T-helper 9 cell (primary cell): Measurements from ENCODE around the gene PROK1.
"Not testable (repeated sequence)": the region's sequence is repeated elsewhere in the genome, so short reads cannot be mapped to it uniquely, and the experiment has no call there.

Experiments used
- DNase-seq: peaks from one replicate; pipeline ENCODE4 v3.0.0-alpha.2; 2020
- total RNA-seq, 2 donors: gene quantifications; one replicate each; lab custom pipeline; 2026; lab: John Stamatoyannopoulos, UW

PROK1 gene, protein sequence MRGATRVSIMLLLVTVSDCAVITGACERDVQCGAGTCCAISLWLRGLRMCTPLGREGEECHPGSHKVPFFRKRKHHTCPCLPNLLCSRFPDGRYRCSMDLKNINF
- total RNA-seq = 0 reads per million in 2 donors

DNA sequence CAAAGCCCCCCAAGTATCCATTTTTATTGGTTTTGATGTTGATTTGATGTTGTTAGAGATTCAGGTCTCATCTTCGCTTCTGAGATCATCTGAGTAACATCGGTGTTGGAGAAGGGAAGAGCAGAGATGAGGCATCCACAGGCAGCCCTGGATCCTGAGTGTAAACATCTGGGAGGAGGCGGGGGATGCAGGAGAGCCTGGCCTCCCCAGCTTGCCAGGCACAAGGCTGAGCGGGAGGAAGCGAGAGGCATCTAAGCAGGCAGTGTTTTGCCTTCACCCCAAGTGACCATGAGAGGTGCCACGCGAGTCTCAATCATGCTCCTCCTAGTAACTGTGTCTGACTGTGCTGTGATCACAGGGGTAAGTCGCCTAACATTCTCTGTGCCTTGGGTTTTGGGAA lies at the start of gene PROK1:
PROK1 (plus strand) TSS at position 221 of the 400 bp plus-strand sequence; CDS start at position 289, 68 bp downstream.
- DNase-seq = no peak

DNA sequence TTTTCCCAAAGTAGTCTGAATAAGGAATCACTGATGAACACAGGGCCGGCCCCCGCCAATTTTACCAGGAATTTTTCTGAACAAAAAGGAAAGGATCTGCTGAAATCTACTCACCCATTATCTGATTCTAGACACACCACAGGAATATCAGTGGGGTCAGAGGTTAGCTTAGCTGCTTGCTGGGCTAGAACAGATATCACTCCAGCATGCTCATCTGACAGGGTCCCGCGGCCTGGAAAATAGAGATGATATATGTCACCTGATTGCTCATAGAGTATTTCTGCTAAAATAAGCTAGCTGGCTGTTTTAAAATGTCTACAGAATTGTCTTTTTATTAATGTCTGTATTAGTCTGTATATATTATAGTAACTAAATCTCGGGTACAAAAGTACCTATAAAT lies 47.1 kb upstream of the PROK1 start:
- DNase-seq = no peak

DNA sequence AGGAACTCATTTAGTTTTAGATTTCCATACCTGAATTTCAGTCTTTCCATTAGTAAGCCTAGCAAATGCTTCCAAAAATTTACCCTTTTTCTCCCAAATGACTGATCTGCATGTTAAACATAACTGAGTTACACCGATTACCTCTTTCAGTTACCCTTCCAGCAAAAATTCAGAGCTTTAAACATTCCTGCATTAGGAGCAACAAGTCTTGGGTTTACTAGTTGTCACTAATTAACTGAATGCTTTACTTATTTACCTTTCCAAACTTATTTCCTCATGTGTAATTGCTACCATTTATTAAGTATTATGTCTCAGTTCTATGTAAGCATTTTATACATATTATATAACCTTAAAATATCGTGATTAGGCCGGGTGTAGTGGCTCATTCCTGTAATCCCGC lies 46.5 kb upstream of the PROK1 start:
- no peak for DNase-seq

DNA sequence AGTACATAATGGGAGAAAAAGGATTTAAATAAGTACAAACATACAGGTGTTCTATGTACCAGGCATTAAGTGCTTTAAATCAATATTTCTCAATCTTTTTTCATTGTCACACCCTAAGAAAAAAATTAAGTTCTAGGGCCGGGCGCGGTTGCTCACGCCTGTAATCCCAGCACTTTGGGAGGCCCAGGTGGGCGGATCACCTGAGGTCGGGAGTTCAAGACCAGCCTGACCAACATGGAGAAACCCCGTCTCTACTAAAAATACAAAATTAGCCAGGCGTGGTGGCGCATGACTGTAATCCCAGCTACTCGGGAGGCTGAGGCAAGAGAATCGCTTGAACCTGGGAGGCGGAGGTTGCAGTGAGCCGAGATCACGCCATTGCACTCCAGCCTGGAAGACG lies 44.5 kb upstream of the PROK1 start:
- not testable (repeated sequence) for DNase-seq

DNA sequence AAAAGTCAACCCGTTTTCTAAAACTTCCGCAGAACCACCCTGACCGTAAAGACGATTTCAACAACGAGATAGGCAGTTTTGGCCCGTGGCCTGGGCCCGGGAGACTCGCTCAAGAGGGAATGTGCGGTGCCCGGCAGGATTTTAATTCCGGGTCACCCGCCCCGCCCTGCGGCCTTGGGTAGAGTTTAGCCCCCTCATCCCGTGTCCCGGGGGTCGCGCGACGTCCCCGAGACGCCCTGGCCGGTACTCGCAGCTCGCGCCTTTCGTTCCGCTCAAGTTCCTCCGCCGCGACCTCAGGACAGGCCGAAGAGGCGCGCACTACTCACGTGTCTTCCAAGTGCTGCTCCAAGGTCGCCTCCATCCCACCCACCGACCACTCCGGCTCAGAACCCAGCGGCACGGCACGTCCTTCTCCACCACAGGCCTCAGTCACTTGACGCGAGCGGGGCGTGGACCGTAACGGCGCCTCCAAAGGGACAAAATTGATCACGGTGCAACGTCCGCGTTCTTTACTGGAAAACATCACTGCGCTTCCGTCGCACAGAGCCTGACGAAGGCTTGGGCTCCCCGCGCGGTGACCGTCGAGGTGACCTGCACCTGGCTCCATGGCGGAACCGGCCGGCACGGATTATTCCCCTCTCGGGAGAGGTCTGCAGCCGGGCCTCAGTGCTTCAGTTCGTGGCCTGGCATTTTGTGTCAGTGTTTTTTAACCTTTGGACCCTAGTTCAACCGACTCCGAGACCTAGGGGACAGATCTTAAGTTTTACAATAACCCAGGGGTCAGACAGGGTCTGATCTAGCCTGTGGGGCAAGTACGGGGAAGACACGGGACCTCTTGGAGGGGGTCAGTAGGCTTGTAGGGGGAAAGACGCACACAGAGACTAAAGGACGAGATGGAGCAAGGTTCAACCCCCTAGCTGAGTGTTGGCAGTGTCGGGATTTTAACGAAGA lies 43.4 kb upstream of the PROK1 start, which contains the start of gene LAMTOR5:
LAMTOR5 (minus strand) TSS at position 435 of the 951 bp plus-strand sequence; CDS start at position 361, 74 bp downstream.
- DNase-seq = peak; percentile 85

DNA sequence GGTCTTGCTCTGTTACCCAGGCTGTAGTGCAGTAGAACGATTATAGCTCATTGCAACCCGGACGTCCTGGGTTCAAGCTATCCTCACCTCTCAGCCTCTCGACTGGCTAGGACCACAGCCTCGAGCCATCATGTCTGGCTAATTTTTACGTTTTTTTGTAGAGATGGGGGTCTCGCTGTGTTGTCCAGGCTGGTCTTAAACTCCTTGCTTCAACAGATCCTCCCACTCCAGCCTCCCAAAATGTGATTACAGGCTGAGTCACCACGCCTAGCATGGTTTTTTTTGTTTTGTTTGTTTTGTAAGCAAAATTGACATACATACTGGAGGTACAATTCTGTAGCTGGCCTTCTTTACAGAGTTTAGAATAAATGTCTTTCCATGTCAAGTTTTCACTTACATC lies 42.5 kb upstream of the PROK1 start:
- no peak for DNase-seq

DNA sequence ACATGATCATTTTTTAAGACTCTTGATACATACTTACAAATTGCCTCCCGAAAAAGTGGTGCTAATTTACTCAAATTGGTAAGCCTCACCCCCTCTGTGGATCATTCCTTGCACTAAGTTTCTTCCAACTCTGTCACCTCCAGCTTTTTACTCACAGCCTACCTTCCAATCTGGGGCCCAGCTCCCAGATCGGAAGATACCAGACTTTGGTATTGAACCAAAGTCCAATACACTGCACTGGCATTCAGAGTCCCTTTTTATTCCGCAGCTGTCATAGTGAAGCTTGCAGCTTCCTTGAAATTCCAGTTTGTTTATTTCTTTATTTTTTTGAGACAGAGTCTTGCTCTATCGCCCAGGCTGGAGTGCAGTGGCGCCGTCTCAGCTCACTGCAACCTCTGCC lies 41.6 kb upstream of the PROK1 start:
- DNase-seq = no peak

DNA sequence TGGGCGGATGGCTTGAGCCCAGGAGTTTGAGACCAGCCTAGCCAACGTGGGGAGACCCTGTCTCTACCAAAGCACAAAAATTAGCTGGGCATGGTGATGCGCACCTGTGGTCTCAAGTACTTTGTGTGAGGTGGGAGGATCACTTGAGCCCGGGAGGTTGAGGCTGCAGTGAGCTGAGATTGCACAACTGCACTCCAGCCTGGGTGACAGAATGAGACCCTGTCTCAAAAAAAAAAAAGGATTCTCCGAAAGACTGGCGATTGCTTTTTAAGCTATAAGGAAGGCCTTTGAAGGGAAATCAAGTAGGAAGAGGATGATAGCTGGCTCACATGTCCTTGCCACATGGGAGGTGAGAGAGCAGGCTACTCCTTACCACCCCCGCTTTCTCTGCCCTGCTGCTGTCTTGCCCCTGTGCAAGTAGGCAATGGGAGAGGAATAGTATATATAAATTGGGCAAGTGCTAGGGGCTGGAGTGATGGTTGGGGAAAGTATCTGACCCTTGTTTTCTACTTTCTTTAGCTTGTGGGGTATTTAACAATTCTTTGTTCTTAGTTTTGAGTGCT lies 39.7 kb upstream of the PROK1 start:
- no peak for DNase-seq

DNA sequence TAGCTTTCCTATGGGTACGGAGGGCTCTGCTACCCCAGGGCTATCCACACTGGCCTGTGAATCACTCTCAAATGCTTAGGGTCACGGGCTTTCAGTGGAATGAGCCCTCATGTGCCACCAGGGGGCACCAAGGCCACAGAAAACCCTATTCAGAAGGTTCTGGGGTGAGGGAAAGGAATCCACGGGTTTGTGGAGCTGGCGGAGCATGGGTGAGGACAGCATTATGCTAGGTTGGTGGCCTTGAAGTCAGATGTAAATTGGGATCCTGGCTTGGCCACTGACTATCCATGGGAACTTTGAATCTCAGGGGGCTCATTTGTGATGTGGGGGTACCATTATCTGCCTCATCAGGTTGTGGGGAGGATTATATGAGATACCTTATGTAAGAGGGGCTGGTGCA lies 38.4 kb upstream of the PROK1 start:
- DNase-seq = peak; percentile 44

DNA sequence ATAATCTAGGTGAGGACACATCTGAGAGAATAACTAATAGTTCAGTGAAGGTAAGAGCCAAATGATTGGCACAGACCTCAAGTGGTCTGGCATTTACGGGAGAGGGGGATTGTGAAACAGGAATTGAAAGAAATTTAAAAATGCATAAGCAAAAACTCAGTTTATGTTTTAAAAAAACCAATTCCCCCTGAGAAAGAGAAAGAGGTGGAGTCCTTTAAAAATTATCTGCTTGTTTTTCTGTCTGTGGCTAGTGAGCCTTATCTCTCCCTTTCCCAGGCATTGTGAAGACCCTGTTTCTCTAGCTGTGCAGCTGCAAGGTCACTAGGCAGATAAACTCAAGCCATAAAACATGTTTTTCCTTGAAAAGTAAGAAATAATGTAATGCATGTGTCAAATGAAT lies 37.9 kb upstream of the PROK1 start:
- DNase-seq = not testable (repeated sequence)

DNA sequence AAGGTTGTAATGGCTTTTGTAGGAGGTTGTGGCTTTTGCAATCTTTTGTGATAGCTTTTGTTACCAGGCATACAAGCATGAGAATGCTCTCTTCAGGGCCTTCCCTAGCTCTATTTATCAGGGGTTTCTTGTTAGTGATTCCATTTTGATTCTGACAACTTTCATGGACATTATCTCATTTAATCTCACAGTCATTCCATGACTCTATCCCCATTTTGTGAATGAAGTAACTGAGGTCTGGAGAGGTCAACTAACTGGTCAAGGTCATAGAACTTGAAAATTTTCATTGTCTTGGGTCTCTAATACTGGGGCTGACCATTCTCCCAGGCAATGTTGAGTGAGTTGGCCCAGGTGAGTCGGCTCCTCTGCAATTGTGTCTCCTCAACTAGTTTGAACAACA lies 32.2 kb upstream of the PROK1 start:
- DNase-seq = no peak

DNA sequence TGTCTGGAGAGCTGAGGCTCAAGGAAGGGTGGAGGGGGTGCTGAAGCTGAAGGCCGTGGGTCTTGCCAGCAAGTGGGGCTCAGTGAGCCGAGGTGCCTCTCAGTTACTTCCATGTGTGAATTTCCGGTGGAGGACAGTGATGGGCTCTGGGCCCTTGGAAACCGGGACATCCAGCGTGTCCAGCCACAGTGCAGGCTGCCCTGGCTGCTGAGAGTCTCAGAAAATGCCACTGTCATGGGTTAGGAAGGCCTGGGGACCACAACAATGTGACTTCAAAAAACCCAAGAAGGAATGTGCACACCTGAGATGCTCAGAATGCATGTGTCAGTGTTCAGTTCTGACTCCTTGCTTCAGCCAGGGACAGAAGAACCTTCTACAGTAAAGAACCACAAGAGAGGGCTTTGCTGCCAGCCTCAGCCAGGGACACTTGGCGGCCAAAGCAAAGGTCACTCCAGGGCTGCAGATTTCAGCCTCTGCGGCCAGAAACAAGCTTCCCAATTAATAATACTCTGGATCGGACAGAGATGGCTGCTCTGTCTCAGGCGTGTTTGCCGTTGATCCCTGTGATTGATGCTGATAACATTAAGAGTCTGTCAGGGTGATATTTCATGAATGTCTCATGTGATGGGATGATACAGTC lies 30.8 kb upstream of the PROK1 start:
- no peak for DNase-seq

DNA sequence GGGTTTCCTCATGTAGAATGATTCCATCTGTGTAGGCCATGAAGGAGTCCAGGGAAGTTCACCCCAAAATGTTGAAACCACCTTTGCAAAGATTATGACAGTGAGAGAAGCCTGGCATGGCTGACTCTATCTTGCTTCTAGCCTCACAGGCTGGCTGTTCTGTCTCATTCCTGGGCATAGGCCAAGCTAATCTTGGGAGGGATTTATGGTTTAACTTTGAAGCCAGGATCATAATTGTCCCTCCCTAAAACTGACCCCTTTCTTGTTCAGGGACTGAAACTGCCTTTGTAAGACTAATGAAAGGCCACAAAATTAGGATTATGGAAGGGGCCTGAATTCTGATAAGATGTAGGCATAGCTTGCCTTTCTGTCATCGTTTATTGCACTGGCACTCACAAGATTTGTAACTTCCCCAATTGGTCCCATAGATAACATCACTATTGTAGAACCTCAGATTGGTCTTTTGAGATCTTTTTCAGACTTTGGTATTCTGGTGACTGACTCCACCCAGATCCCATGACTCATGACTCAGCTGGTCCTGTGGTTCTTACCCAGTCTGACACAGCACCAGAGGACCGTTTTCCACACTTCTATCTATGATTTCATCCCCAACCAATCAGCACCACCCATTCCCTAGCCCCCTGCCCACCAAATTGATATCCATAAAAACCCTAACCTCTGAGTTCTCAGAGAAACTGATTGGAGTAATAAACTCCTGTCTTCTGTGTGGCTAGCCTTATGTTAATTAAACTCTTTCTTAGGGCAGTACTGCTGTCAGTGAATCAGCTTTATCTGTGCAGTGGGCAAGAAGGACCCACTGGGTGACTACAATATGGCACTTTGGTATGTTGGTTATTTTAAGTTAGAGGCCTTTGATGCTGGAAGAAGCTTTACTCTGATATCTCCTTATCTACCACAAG lies 29.8 kb upstream of the PROK1 start:
- no peak for DNase-seq

DNA sequence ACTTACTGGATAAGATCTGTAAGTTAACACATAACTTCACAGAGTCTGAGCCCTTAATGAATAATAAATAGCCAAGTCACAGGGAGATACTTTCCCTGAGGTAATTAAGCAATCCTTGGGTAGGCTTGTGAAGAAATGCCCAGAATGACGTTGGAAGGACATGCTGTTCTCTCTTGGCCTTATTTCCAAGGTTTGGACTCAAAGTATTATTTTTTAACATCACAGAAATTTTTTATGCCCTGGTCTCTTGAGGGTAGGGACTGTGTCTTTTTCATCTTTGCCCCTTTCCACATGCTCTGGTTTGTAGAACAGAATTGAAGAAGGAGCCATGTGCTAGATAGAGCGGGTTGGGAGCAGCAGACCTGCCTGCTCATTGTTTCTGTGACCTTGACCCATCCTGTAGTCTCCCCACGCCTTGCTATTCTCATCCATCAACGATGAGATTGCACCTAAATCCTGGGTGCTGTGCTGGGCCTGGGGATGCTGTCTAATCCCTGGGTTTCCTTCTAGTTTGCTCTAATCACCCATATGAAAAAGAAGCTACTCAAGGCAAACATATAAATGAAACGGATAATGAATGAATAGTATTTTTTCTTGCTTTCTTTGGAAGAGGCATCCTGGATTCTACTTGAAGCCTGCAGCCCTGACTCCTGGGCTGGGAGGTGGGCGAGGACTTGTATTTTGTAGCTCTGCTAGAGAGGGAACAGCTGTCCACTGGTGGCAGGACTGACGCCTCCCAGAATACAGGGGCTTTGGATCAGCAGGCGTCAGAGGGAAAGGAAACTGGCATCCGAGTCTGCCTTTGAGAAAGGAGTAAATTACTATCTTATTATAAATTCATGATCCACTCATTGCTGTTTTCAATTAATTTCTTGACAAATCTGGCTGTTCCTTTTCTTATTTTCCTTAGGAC lies 26.0 kb upstream of the PROK1 start:
- DNase-seq = no peak

DNA sequence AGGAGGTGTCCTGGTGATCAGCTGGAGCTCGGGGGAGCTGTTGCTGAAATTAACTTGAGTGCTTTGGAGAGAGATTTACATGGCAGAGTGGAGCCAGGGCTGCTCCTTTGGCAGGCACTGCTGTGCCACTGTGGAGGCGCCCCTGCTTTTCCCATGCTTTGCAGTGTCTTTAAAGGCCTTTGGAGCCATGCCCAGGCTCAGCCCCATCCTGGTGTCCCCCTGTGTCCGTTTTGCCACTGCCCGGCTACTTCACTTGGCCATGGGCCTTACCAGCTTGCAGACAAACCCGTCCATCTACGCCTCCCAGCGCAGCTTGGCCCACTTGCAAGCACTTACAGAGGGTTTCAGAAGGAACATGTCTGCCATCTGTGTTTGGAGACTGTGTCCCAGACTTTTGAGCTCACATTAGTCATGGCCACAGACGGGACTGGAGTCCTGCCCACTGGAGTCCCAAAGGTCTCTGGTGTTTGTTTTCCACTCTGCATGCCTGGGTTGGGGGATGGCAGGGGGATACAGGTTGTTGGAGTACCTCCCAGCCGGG lies 25.3 kb upstream of the PROK1 start:
- no peak for DNase-seq

DNA sequence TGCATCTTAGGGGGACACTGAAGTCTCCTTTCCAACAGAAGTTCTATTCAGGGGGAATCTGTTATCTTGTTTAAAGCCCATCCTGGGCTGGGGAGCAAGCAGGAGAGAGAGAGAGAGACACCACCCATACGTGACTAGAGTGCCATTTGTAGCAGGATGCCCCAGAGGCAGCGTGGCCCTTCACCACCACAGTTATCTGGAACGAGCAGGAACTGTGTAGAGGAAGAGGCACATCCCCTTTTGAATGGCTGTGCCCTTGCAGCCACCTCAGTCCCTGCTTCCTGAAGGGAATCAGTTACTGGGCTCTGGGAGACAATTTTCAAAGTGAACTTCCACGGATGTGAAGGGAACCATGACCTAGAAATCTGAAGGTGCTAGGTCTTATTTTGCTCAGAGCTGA lies 24.1 kb upstream of the PROK1 start:
- DNase-seq = no peak

DNA sequence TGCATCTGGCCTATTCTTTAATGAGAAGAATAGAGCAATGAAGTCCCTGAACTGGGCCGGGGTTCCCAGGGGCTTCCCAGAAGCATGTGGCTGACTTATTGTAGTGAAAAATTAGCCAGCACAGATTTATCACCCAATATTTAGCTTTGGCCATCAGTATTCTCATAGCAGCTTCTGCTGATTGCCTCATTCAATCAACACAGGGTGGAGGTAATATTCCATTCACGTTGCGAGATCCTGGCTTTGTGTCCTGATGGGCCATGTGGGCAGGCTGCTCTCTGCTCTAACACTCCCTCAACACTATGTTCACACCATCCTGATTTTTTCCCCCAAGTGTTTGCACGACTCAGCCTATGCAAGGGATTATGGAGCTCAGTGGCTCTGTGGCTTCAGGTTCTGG lies 22.0 kb upstream of the PROK1 start:
- no peak for DNase-seq

DNA sequence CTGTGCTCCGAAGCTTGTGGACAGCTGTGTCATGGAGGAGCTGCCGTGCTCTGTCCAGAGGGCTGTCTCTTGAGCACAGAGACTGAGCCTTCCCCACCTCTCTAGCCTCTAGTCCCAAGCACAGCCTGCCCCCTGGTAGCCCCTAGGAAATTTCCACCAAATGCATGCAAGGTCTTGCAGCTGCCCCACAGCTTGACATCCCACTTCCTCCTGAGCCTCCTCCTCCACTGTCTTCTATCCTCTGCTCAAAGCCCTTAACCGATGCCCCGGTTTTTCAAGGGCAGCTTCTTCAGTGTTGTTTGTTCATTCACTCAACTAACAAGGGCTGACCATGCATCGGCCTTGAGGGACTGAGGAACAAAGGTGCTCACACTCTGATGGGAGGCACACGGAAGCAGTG lies 20.6 kb upstream of the PROK1 start:
- DNase-seq = no peak

DNA sequence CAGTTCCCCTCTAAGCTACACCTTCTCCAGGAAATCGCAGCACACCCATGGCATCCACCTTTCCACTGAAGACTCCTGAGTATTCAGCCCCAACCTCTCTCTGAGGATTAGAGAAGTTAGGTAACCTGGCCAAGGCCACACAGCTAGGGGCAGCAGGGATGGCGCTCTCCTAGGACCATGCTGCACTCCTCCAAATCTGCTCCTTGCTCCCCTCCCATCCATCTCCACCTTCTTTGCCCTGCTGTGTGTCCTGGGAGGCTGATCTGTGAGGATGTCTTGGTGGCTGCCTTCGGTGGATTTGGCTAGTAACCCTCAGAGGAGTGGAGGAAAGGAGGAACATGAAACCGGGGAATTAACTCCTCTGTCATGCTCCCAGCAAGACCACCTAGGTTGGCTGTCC lies 20.0 kb upstream of the PROK1 start:
- no peak for DNase-seq

DNA sequence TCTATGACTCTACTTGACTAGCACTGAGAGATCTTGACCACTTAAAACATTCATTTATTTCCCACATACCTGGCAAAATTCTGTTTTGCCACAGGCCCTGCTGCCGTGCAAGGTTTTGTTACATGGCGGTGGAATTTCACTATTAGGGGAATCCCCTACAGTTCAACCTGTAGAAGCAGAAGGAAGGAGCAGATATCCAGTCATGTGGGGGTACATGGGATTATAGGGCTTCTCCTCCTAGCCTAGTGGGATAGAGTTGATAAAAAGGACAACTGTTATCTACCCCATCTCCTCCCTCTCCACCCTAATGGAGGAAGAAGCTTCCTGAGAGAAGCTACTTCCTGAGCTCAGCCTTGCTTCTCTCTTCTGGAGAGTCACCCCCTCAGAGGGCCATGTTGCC lies 17.7 kb upstream of the PROK1 start:
- no peak for DNase-seq

DNA sequence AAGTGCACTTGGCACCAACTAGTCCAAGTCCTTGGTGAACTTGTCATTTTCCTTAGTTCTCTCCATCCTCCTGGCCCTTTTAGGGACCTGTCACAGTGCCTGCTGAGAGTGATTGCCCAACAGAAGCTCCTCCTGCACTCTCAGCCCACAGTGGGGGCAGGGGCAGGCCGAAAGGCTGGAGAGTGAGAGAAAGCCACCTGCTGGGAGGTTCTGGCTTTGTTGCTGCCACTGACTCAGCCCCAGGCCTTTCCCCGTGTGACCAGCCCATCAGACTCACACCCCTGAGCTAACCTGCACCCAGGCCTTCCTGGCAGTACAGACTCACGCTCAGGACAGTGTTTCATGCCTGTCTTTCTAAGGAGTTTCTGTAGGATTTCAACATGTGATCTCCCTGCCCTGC lies 17.1 kb upstream of the PROK1 start:
- no peak for DNase-seq
